DND-41 (cell line): ENCODE measurements around the gene CSNK1G2.

Experiments used
- EZH2 ChIP-seq: IDR thresholded peaks from 3 replicates; pipeline ENCODE4 v1.6.1; 2012; ENCODE audit warnings: borderline replicate concordance, low read depth, mild to moderate bottlenecking, moderate library complexity, low read length, inconsistent platforms; ENCODE audit not compliant: severe bottlenecking
- TF ChIP-seq, protein P1 (sequence below): IDR thresholded peaks from 2 replicates; pipeline ENCODE4 v1.5.1; 2012; ENCODE audit warnings: borderline replicate concordance, low read length, moderate library complexity, mild to moderate bottlenecking; ENCODE audit not compliant: poor library complexity, severe bottlenecking; ENCODE audit errors: extremely low read depth

GRCh38 chr19:2018752-2019151 lies 77.8 kb downstream of the CSNK1G2 start:
- TF ChIP-seq, protein P1, sequence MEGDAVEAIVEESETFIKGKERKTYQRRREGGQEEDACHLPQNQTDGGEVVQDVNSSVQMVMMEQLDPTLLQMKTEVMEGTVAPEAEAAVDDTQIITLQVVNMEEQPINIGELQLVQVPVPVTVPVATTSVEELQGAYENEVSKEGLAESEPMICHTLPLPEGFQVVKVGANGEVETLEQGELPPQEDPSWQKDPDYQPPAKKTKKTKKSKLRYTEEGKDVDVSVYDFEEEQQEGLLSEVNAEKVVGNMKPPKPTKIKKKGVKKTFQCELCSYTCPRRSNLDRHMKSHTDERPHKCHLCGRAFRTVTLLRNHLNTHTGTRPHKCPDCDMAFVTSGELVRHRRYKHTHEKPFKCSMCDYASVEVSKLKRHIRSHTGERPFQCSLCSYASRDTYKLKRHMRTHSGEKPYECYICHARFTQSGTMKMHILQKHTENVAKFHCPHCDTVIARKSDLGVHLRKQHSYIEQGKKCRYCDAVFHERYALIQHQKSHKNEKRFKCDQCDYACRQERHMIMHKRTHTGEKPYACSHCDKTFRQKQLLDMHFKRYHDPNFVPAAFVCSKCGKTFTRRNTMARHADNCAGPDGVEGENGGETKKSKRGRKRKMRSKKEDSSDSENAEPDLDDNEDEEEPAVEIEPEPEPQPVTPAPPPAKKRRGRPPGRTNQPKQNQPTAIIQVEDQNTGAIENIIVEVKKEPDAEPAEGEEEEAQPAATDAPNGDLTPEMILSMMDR, result no peak
- no peak for TF ChIP-seq EZH2
